GM12891 (cell line): ENCODE data around the gene MARK2.

Experiments used
- POLR2A ChIP-seq: IDR thresholded peaks from 2 replicates; pipeline ENCODE4 v1.6.1; 2011; ENCODE audit warnings: low read depth, low read length, control low read depth
- SPI1 ChIP-seq: IDR thresholded peaks from 2 replicates; pipeline ENCODE4 v1.6.1; 2011; ENCODE audit warnings: low read depth, low read length, control low read depth

DNA sequence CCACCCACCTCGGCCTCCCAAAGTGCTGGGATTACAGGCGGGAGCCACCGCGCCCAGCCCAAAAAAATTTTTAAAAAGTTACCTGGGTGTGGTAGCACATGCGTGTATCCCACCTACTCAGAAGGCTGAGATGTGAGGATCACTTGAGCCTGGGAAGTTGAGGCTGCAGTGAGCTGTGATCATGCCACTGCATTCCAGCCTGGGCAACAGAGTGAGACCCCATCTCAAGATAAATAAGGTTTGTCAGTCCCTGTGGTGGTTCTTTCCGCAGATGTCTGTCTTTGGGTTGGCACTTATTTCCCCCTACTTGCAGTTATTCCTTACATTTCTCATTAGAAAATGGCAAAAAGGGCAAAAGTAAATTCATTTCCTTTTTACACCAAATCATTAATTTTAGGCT, 8.0 kb downstream of the MARK2 start:
- TF ChIP-seq POLR2A (no peak), SPI1 (no peak)
